H1 (cell line): ENCODE measurements around the gene ZNF486. TPM values are rescaled to one million over a fixed set of nuclear protein-coding genes. Genes with fewer than 3 reads are reported as not detected.

Experiments used
- CTCF ChIA-PET: fragments of 300-600 bp; sonication (Branson Sonifier 250); formaldehyde crosslinking; loops from one replicate; lab custom pipeline; 2021; ENCODE audit not compliant: partially characterized antibody; lab: Charles Lee
- POLR2A ChIA-PET: fragments of 300-600 bp; sonication (Branson Sonifier 250); formaldehyde crosslinking; loops from one replicate; lab custom pipeline; 2021; ENCODE audit warnings: inconsistent platforms; ENCODE audit not compliant: partially characterized antibody; lab: Charles Lee
- DNase-seq, 2 experiments: peaks; one replicate each; pipeline versions ENCODE4 v3.0.0 to v3.0.0-alpha.2; 2010 to 2022; ENCODE audit warnings: low spot score in 2 of 2, low read depth in 1 of 2, mixed read lengths in 1 of 2
- FAIRE-seq: peaks from 2 replicates; lab custom pipeline; 2011; peaks lifted over from hg19 to GRCh38; lab: Jason Lieb, UNC
- H2AFZ ChIP-seq: 2 replicates; pipeline ENCODE4 v1.8.1; 2012; ENCODE audit warnings: low read length, inconsistent platforms
- H2AK5ac ChIP-seq: 2 replicates; pipeline ENCODE4 v1.6.1; 2013; ENCODE audit warnings: low read depth, low read length
- H2BK120ac ChIP-seq: replicated peaks from 2 replicates; pipeline ENCODE3; 2013; ENCODE audit warnings: low read depth, low read length, inconsistent platforms
- H2BK12ac ChIP-seq: 2 replicates; pipeline ENCODE4 v1.6.1; 2013; ENCODE audit warnings: low read depth, low read length
- H2BK15ac ChIP-seq: 2 replicates; pipeline ENCODE4 v1.6.1; 2013; ENCODE audit warnings: low read length
- H2BK20ac ChIP-seq: 2 replicates; pipeline ENCODE4 v1.6.1; 2013; ENCODE audit warnings: low read length
- H2BK5ac ChIP-seq: 2 replicates; pipeline ENCODE4 v1.6.1; 2013; ENCODE audit warnings: low read depth, low read length
- H3K14ac ChIP-seq: 2 replicates; pipeline ENCODE4 v1.6.1; 2013; ENCODE audit warnings: inconsistent platforms; ENCODE audit not compliant: insufficient read length
- H3K18ac ChIP-seq: 2 replicates; pipeline ENCODE4 v1.6.1; 2013; ENCODE audit warnings: low read length; ENCODE audit errors: extremely low read depth
- H3K23ac ChIP-seq: 2 replicates; pipeline ENCODE4 v1.6.1; 2013; ENCODE audit warnings: inconsistent platforms; ENCODE audit not compliant: insufficient read length
- H3K23me2 ChIP-seq: 2 replicates; pipeline ENCODE4 v1.6.1; 2013; ENCODE audit warnings: low read depth, low read length
- H3K27ac ChIP-seq: 2 replicates; pipeline ENCODE4 v1.6.1; 2011; ENCODE audit warnings: low read depth, low read length, inconsistent platforms
- H3K27me3 ChIP-seq, 4 experiments: replicated peaks in 1 of 4; 1 replicate in 1 of 4; 2 replicates in 3 of 4; pipeline versions ENCODE4 v1.6.1 to v1.8.1; 2011 to 2013; ENCODE audit warnings: low read length in 3 of 4, mild to moderate bottlenecking in 3 of 4, inconsistent platforms in 2 of 4, mixed read lengths in 2 of 4, moderate library complexity in 1 of 4; ENCODE audit not compliant: control insufficient read depth in 3 of 4, insufficient read depth in 3 of 4; ENCODE audit errors: extremely low read depth in 1 of 4
- H3K36me3 ChIP-seq, 4 experiments: 2 replicates each; pipeline versions ENCODE4 v1.6.1 to v1.8.1; 2011 to 2013; ENCODE audit warnings: mild to moderate bottlenecking in 4 of 4, low read length in 3 of 4, moderate library complexity in 2 of 4, control low read depth in 1 of 4, inconsistent platforms in 1 of 4; ENCODE audit not compliant: insufficient read depth in 4 of 4, control insufficient read depth in 2 of 4
- H3K4ac ChIP-seq: replicated peaks from 2 replicates; pipeline ENCODE3; 2013; ENCODE audit warnings: low read length, low read depth, mixed read lengths, inconsistent platforms; ENCODE audit not compliant: insufficient read length
- H3K4me1 ChIP-seq, 4 experiments: replicated peaks in 1 of 4; 1 replicate in 1 of 4; 2 replicates in 3 of 4; pipeline versions ENCODE4 v1.6.1 to v1.8.1; 2011 to 2013; ENCODE audit warnings: low read length in 3 of 4, inconsistent platforms in 2 of 4, mixed read lengths in 1 of 4; ENCODE audit not compliant: insufficient read depth in 4 of 4, control insufficient read depth in 3 of 4
- H3K4me2 ChIP-seq, 2 experiments: 2 replicates each; pipeline versions ENCODE4 v1.6.1 to v1.8.1; 2011 to 2013; ENCODE audit warnings: low read depth in 2 of 2, low read length in 2 of 2, control low read depth in 1 of 2, inconsistent platforms in 1 of 2, mild to moderate bottlenecking in 1 of 2; ENCODE audit not compliant: insufficient read depth in 1 of 2
- H3K4me3 ChIP-seq, 4 experiments: fragments of 200-600, 300-600 bp in 1 of 4; sonication (generic), shearing (Covaris generic), sonication (Bioruptor Twin) in 1 of 4; 2 replicates each; pipeline versions ENCODE4 v1.5.1 to v1.8.1; 2011 to 2016; ENCODE audit warnings: low read length in 4 of 4, low read depth in 3 of 4, control low read depth in 2 of 4, inconsistent platforms in 2 of 4, mild to moderate bottlenecking in 2 of 4, mixed read lengths in 1 of 4, moderate library complexity in 1 of 4; ENCODE audit not compliant: insufficient read depth in 2 of 4; ENCODE audit errors: extremely low read depth in 1 of 4
- H3K56ac ChIP-seq: replicated peaks from 2 replicates; pipeline ENCODE3; 2013; ENCODE audit warnings: low read depth, mild to moderate bottlenecking, mixed read lengths, low read length, inconsistent platforms; ENCODE audit not compliant: insufficient read length
- H3K79me1 ChIP-seq: 2 replicates; pipeline ENCODE4 v1.6.1; 2013; ENCODE audit warnings: low read depth, low read length, control low read depth
- H3K79me2 ChIP-seq, 2 experiments: 2 replicates each; pipeline versions ENCODE4 v1.6.1 to v1.8.1; 2012 to 2013; ENCODE audit warnings: low read length in 2 of 2, mild to moderate bottlenecking in 2 of 2, inconsistent platforms in 1 of 2; ENCODE audit not compliant: insufficient read depth in 2 of 2, control insufficient read depth in 1 of 2
- H3K9ac ChIP-seq, 4 experiments: replicated peaks in 1 of 4; 1 replicate in 1 of 4; 2 replicates in 3 of 4; pipeline versions ENCODE4 v1.6.1 to v1.8.1; 2011 to 2013; ENCODE audit warnings: low read depth in 3 of 4, low read length in 3 of 4, control low read depth in 2 of 4, mild to moderate bottlenecking in 2 of 4, moderate library complexity in 2 of 4, inconsistent platforms in 1 of 4; ENCODE audit errors: extremely low read depth in 1 of 4
- H3K9me3 ChIP-seq, 2 experiments: 2 replicates each; pipeline versions ENCODE4 v1.6.1 to v1.8.1; 2012 to 2013; ENCODE audit warnings: mild to moderate bottlenecking in 2 of 2, moderate library complexity in 2 of 2, control low read depth in 1 of 2, inconsistent platforms in 1 of 2, low read depth in 1 of 2, low read length in 1 of 2, mixed read lengths in 1 of 2; ENCODE audit not compliant: insufficient read depth in 2 of 2
- H4K20me1 ChIP-seq, 2 experiments: replicated peaks in 1 of 2; 2 replicates each; pipeline versions ENCODE3 to v1.8.1; 2011 to 2013; ENCODE audit warnings: inconsistent platforms in 2 of 2, low read length in 2 of 2, mild to moderate bottlenecking in 1 of 2; ENCODE audit not compliant: insufficient read depth in 2 of 2, control insufficient read depth in 1 of 2
- H4K5ac ChIP-seq: 2 replicates; pipeline ENCODE4 v1.6.1; 2013; ENCODE audit warnings: low read length, low read depth, mixed read lengths, inconsistent platforms; ENCODE audit not compliant: insufficient read length
- H4K8ac ChIP-seq: 2 replicates; pipeline ENCODE4 v1.8.0; 2013; ENCODE audit warnings: mild to moderate bottlenecking, moderate library complexity, low read length, inconsistent platforms; ENCODE audit not compliant: insufficient read depth; ENCODE audit errors: extremely low read depth
- H4K91ac ChIP-seq: replicated peaks from 2 replicates; pipeline ENCODE3; 2013; ENCODE audit warnings: low read length, mixed read lengths, inconsistent platforms; ENCODE audit not compliant: insufficient read length
- ATF3 ChIP-seq: IDR thresholded peaks from 2 replicates; pipeline ENCODE4 v1.6.1; 2011; ENCODE audit warnings: low read depth, mild to moderate bottlenecking, low read length; ENCODE audit not compliant: insufficient read depth
- BCL11A ChIP-seq, 2 experiments: IDR thresholded peaks; one replicate each; pipeline ENCODE4 v1.6.1; 2011; ENCODE audit warnings: low read depth in 2 of 2, low read length in 2 of 2, mild to moderate bottlenecking in 2 of 2
- BRCA1 ChIP-seq: IDR thresholded peaks from 2 replicates; pipeline ENCODE4 v1.6.1; 2012; ENCODE audit warnings: low read depth, low read length, improper control_type of control experiment
- CHD2 ChIP-seq: IDR thresholded peaks from 2 replicates; pipeline ENCODE4 v1.6.1; 2012; ENCODE audit warnings: low read length, improper control_type of control experiment
- EP300 ChIP-seq, 2 experiments: IDR thresholded peaks; 1 replicate in 1 of 2; 2 replicates in 1 of 2; pipeline ENCODE4 v1.6.1; 2011 to 2012; ENCODE audit warnings: low read depth in 2 of 2, low read length in 2 of 2, mild to moderate bottlenecking in 2 of 2, borderline replicate concordance in 1 of 2, inconsistent platforms in 1 of 2, moderate library complexity in 1 of 2
- KDM5A ChIP-seq: fragments of 200-600 bp; IDR thresholded peaks from 2 replicates; pipeline ENCODE4 v1.7.1; 2012; ENCODE audit warnings: mild to moderate bottlenecking, low read length, inconsistent platforms, mixed read lengths
- MAX ChIP-seq: IDR thresholded peaks from 2 replicates; pipeline ENCODE4 v1.6.1; 2012; ENCODE audit warnings: inconsistent platforms
- PHF8 ChIP-seq: fragments of 200-600 bp; sonication (generic); conservative IDR thresholded peaks from 2 replicates; pipeline ENCODE4 v1.7.1; 2012; ENCODE audit warnings: low read depth, mild to moderate bottlenecking, inconsistent platforms, low read length, moderate library complexity
- RAD21 ChIP-seq, 2 experiments: IDR thresholded peaks in 1 of 2; conservative IDR thresholded peaks in 1 of 2; 2 replicates each; pipeline ENCODE4 v1.6.1; 2011; ENCODE audit warnings: low read depth in 2 of 2, low read length in 2 of 2, improper control_type of control experiment in 1 of 2, inconsistent platforms in 1 of 2, mild to moderate bottlenecking in 1 of 2, moderate library complexity in 1 of 2
- SIN3A ChIP-seq, 2 experiments: IDR thresholded peaks in 1 of 2; conservative IDR thresholded peaks in 1 of 2; 2 replicates each; pipeline ENCODE4 v1.6.1; 2011 to 2012; ENCODE audit warnings: low read length in 2 of 2, improper control_type of control experiment in 1 of 2, low read depth in 1 of 2, mild to moderate bottlenecking in 1 of 2
- SIX5 ChIP-seq: IDR thresholded peaks from 2 replicates; pipeline ENCODE4 v1.6.1; 2011; ENCODE audit warnings: mild to moderate bottlenecking, low read depth, low read length
- SP1 ChIP-seq: IDR thresholded peaks from 2 replicates; pipeline ENCODE4 v1.6.1; 2011; ENCODE audit warnings: low read depth, low read length
- TCF12 ChIP-seq: IDR thresholded peaks from 2 replicates; pipeline ENCODE4 v1.6.1; 2011; ENCODE audit warnings: low read depth, mild to moderate bottlenecking, low read length
- YY1 ChIP-seq: IDR thresholded peaks from 2 replicates; pipeline ENCODE4 v1.6.1; 2011; ENCODE audit warnings: low read depth, mild to moderate bottlenecking, low read length
- WGBS, 2 experiments: shearing (Covaris generic) in 1 of 2; methylation state at CpG; one replicate each; pipeline versions ENCODE4 v1.1.6 to v1.1.7; 2013 to 2015; ENCODE audit warnings: low lambda C conversion rate in 2 of 2, mixed read lengths in 2 of 2, inconsistent platforms in 1 of 2, low coverage in 1 of 2, missing lambda C conversion rate in 1 of 2; ENCODE audit not compliant: insufficient replicate concordance in 2 of 2, insufficient coverage in 1 of 2, insufficient read length in 1 of 2; ENCODE audit errors: extremely low coverage in 1 of 2, missing lambda C conversion rate in 1 of 2; 5-methylcytosine and 5-hydroxymethylcytosine counted together
- polyA plus RNA-seq, 7 experiments: library from polyadenylated mRNA; depleted of rRNA in 3 of 7; stranded (reverse) in 5 of 7; unstranded in 2 of 7; fragments of >200 nt in 5 of 7; fragments of 200-250 nt in 2 of 7; gene quantifications; 1 replicate in 5 of 7; 2 replicates in 1 of 7; 4 replicates in 1 of 7; pipeline versions ENCODE4 v1.2.1 to v1.2.3, GENCODE V29; 2011 to 2013; ENCODE audit warnings: missing spikeins in 2 of 7, mixed read lengths in 2 of 7
- total RNA-seq: library from RNA; stranded (reverse); fragmentation: NEBNext Ultra II Directional; extraction: Animal tissue kit (Norgen Biotek cat#: 25700); gene quantifications from 2 replicates; pipeline ENCODE4 v1.2.1, GENCODE V29; 2021

The ZNF486 gene
- total and polyA plus RNA-seq, 2 of the 8 experiments (the other 6 are each of a cell fraction or from before 2014, with no cell fraction given) = 10.7 to 23.4 TPM

- Histone ChIP-seq H2AFZ (no peak overlapping the region), H2BK12ac (no peak overlapping the region), H3K4me3 (no peak overlapping the region), H3K79me2 (no peaks in the 10 kb centered on the region), H3K36me3 (no peaks in the 10 kb centered on the region), H2BK120ac (no peak overlapping the region), H3K79me1 (no peaks in the 10 kb centered on the region), H3K27me3 (no peaks in the 10 kb centered on the region), H3K23me2 (no peaks in the 10 kb centered on the region), H3K9ac (no peak overlapping the region), H2BK15ac (no peak overlapping the region), H3K14ac (no peak overlapping the region), H4K8ac (no peak overlapping the region; the same call in 1 of the 2 replicates), H3K4ac (no peak overlapping the region), H3K27ac (no peak overlapping the region), H4K5ac (no peak overlapping the region), H3K4me1 (no peaks in the 10 kb centered on the region), H2BK5ac (no peak overlapping the region), H4K91ac (no peak overlapping the region), H3K56ac (no peak overlapping the region), H2AK5ac (no peak overlapping the region), H3K18ac (no peak overlapping the region), H2BK20ac (no peak overlapping the region), H4K20me1 (no peaks in the 10 kb centered on the region), H3K23ac (no peak overlapping the region), H3K9me3 (peaks cover 0 to 8% of the 10 kb centered on the region in 2 experiments; a peak in 1 of 4 replicates), H3K4me2 (no peak overlapping the region)
- WGBS, 2 experiments = 94% methylated on average over 4 of the region's 4 CpGs; no CpG with 5 or more reads in 1 of the 2 experiments
- CTCF ChIA-PET = no interaction called here
- DNase-seq (no peak), FAIRE-seq (no peak)
- POLR2A ChIA-PET = no interaction called here
- TF ChIP-seq ATF3 (no peak), SP1 (no peak), SIX5 (no peak), BRCA1 (no peak), CHD2 (no peak), SIN3A (conservative IDR thresholded peaks at IDR 0.05 in 1 of 2, IDR thresholded peaks at IDR 0.05 in 1 of 2; ENCODE audit: low read depth in 1 of 2, low read length in 2 of 2) (no peak), RAD21 (IDR thresholded peaks at IDR 0.05 in 1 of 2, conservative IDR thresholded peaks at IDR 0.05 in 1 of 2; ENCODE audit: low read depth in 2 of 2, low read length in 2 of 2) (no peak), MAX (no peak), YY1 (no peak), PHF8 (no peak), EP300 (IDR thresholded peaks at IDR 0.05; ENCODE audit: borderline replicate concordance in 1 of 2, low read depth in 2 of 2, low read length in 2 of 2) (no peak), BCL11A (IDR thresholded peaks at IDR 0.05; ENCODE audit: low read depth in 2 of 2, low read length in 2 of 2) (no peak), TCF12 (no peak), KDM5A (no peak)
Observed at GRCh38 chr19:20154636-20155035, 12.4 kb upstream of the ZNF486 start.
